ENCODE results near the gene RAB6A. TPM values are rescaled to one million over a fixed set of nuclear protein-coding genes. Genes with fewer than 3 reads are reported as not detected.
"Not testable (repeated sequence)": the region's sequence is repeated elsewhere in the genome, so short reads cannot be mapped to it uniquely, and the experiment has no call there.

Gene RAB6A
- total and polyA plus RNA-seq, 2 experiments from 2014 or later: 119 to 218 TPM

DNA sequence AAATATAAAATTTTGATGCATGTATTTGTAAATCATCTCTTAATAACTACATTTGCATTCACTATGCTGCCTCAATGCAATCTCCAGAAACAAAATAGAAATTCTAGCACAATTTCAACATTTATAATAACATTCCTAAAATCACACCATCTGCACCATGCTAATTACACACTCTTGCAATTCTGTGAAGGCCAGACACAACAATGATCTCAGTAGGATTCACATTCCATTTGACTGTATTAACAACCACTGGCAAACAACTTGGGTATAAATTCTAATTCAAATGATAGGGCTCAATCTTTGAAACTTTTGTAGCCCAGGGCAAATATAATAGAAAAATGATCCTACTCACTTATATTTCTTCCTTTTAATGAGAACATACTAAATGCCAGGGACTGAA, 25.9 kb downstream of the RAB6A start:
- Histone ChIP-seq H3K27ac (no peak overlapping the region), H3K4me1 (ENCODE audit: low read depth) (no peaks in the 10 kb centered on the region), H3K36me3 (no peaks in the 10 kb centered on the region), H3K4me3 (no peak overlapping the region), H3K27me3 (no peaks in the 10 kb centered on the region), H3K9me3 (ENCODE audit: low read depth) (no peaks in the 10 kb centered on the region)
- DNase-seq (ENCODE audit: low read depth in 1 of 2, low spot score in 1 of 2): no peak
- TF ChIP-seq, protein P1, sequence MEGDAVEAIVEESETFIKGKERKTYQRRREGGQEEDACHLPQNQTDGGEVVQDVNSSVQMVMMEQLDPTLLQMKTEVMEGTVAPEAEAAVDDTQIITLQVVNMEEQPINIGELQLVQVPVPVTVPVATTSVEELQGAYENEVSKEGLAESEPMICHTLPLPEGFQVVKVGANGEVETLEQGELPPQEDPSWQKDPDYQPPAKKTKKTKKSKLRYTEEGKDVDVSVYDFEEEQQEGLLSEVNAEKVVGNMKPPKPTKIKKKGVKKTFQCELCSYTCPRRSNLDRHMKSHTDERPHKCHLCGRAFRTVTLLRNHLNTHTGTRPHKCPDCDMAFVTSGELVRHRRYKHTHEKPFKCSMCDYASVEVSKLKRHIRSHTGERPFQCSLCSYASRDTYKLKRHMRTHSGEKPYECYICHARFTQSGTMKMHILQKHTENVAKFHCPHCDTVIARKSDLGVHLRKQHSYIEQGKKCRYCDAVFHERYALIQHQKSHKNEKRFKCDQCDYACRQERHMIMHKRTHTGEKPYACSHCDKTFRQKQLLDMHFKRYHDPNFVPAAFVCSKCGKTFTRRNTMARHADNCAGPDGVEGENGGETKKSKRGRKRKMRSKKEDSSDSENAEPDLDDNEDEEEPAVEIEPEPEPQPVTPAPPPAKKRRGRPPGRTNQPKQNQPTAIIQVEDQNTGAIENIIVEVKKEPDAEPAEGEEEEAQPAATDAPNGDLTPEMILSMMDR (IDR thresholded peaks at IDR 0.05; ENCODE audit: low read depth, low read length): no peak

DNA sequence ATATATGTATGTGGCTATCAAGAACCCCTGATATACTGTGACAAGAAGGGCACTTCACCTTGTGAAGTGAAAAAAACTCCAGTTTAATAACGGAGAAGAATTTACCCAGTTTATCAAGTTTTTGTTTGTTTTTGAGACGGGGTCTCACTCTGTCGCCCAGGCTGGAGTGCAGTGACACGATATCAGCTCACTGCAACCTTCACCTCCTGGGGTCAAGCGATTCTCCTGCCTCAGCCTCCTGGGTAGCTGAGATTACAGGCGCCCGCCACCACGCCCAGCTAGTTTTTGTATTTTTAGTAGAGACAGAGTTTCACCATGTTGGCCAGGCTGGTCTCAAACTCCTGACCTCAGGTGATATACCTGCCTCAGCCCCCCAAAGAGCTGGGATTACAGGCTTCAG, 26.9 kb downstream of the RAB6A start:
- not testable (repeated sequence) for H3K9me3 ChIP-seq (ENCODE audit: low read depth); DNase-seq (ENCODE audit: low read depth in 1 of 2, low spot score in 1 of 2); H3K4me3 ChIP-seq; H3K27ac ChIP-seq; H3K36me3 ChIP-seq; H3K4me1 ChIP-seq (ENCODE audit: low read depth); H3K27me3 ChIP-seq

DNA sequence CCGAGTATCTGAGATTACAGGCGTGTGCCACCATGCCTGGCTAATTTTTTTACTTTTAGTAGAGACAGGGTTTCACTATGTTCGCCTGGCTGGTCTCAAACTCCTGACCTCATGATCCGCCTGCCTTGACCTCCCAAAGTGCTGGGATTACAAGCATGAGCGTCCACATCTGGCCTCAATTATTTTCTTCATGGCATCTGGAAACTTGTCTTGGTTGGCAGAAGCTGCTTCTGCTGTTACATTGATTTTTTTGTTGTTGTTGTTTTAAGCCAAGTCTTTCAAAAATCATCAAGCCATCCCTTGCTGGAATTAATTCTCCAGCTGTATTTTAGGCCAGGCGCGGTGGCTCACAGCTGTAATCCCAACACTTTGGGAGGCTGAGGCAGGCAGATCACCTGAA, 27.9 kb downstream of the RAB6A start:
- H3K9me3 ChIP-seq (ENCODE audit: low read depth); DNase-seq (ENCODE audit: low read depth in 1 of 2, low spot score in 1 of 2); H3K27me3 ChIP-seq; H3K4me3 ChIP-seq; H3K4me1 ChIP-seq (ENCODE audit: low read depth); H3K36me3 ChIP-seq; H3K27ac ChIP-seq: not testable (repeated sequence)

DNA sequence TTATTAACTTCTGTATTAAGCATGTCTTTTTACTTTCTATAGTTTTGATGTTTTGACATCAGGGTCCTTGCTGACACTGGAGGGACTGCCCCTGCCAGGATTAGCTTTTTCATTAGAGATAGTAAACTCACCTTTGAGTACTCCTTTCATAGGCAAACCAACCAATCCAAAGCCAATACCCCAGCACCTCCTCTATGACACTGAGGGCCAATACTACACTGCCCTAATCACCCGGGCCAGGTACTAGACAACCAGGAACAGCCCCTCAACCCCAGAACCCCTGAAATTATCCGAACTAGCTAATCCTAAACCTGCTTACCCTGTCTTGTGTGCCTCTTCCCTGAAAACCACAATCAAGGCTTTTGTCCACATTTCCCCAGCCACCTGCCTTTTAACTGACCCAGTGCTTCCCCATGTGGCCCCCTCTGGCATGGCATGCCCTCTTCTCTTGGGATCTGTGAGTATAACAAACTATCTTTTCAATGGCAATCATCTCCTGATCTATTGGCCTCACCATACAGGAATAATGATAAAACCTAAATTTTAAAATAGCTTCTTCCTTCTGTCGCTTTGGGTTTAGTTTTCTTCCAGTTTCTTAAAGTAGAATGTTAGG, 31.2 kb downstream of the RAB6A start:
- DNase-seq (ENCODE audit: low read depth in 1 of 2, low spot score in 1 of 2): peak in 1 of 2 donors; percentile 32
- Histone ChIP-seq H3K27ac (no peak overlapping the region), H3K27me3 (no peaks in the 10 kb centered on the region), H3K9me3 (ENCODE audit: low read depth) (no peaks in the 10 kb centered on the region), H3K4me3 (no peak overlapping the region), H3K36me3 (no peaks in the 10 kb centered on the region), H3K4me1 (ENCODE audit: low read depth) (no peaks in the 10 kb centered on the region)
- TF ChIP-seq, protein P1 (IDR thresholded peaks at IDR 0.05; ENCODE audit: low read depth, low read length): peak; percentile 45

DNA sequence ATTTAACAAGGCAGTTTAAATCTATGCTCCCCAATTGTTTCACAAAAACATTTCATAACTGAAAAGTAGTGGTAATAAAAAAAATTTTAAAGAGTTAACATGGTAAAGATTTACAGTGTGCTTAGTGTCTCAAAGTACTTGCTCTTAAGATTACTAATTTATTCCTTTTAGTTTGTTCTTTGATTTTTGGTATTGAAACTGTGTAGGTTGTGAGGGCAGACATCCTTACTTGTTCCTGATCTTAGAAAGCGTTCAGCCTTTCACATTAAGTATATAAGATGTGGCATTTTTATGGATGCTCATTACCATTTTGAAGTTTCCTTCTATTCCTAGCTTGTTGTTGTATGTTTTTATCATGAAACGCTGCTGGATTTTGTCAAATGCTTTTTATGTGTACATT, 32.9 kb downstream of the RAB6A start:
- no peaks in the 10 kb centered on the region for H3K4me1 ChIP-seq (ENCODE audit: low read depth)
- no peaks in the 10 kb centered on the region for H3K27me3 ChIP-seq
- H3K27ac ChIP-seq: no peak overlapping the region
- no peaks in the 10 kb centered on the region for H3K36me3 ChIP-seq
- DNase-seq (ENCODE audit: low read depth in 1 of 2, low spot score in 1 of 2): no peak
- TF ChIP-seq, protein P1 (IDR thresholded peaks at IDR 0.05; ENCODE audit: low read depth, low read length): no peak
- no peak overlapping the region for H3K4me3 ChIP-seq
- no peaks in the 10 kb centered on the region for H3K9me3 ChIP-seq (ENCODE audit: low read depth)

DNA sequence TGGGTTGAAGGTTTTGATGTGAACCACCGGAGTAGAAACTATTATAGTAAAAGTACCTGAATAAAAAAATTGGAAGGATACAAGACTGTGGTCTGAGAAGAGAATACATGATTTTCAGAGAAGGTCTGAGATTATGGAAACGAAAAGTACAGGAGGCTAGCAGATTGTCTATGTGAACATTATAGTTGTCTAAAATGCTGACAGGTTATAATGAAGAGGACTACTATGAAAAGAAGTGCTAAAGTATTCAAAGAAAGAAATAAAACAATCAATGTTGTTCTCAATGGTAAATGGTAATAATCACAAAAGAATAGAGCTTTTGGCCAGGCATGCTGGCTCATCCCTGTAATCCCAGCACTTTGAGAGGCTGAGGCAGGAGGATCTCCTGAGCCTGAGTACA, 34.0 kb downstream of the RAB6A start:
- H3K9me3 ChIP-seq (ENCODE audit: low read depth): no peaks in the 10 kb centered on the region
- no peaks in the 10 kb centered on the region for H3K27me3 ChIP-seq
- TF ChIP-seq, protein P1 (IDR thresholded peaks at IDR 0.05; ENCODE audit: low read depth, low read length): no peak
- H3K4me3 ChIP-seq: no peak overlapping the region
- no peaks in the 10 kb centered on the region for H3K4me1 ChIP-seq (ENCODE audit: low read depth)
- no peak for DNase-seq (ENCODE audit: low read depth in 1 of 2, low spot score in 1 of 2)
- no peaks in the 10 kb centered on the region for H3K36me3 ChIP-seq
- no peak overlapping the region for H3K27ac ChIP-seq

DNA sequence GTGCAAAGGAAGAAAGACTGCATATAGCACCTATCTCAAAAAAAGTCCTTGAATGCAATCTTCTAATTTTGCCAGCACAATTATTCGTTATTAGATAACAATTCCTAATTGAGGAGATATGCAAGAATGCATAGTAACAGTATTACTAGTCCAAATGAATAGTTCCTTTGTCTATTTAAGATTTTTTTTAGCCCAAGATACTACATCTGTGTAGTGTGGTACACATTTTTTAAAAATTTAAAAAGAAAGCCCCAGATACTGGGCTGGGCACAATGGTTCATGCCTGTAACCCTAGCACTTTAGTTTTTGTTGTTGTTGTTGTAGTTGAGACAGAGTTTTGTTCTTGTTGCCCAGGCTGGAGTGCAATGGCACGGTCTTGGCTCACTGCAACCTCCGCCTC, 43.7 kb downstream of the RAB6A start:
- H3K4me1 ChIP-seq (ENCODE audit: low read depth): no peaks in the 10 kb centered on the region
- H3K27me3 ChIP-seq: no peaks in the 10 kb centered on the region
- peaks cover 7% of the 10 kb centered on the region for H3K36me3 ChIP-seq
- no peaks in the 10 kb centered on the region for H3K9me3 ChIP-seq (ENCODE audit: low read depth)
- TF ChIP-seq, protein P1 (IDR thresholded peaks at IDR 0.05; ENCODE audit: low read depth, low read length): no peak
- no peak for DNase-seq (ENCODE audit: low read depth in 1 of 2, low spot score in 1 of 2)
- peak overlapping the region; percentile 52 for H3K27ac ChIP-seq
- H3K4me3 ChIP-seq: no peak overlapping the region

Data from cardiac muscle cell (in vitro differentiated cells and primary cell).